Measurements from ENCODE around the gene OR2AE1.

DNA sequence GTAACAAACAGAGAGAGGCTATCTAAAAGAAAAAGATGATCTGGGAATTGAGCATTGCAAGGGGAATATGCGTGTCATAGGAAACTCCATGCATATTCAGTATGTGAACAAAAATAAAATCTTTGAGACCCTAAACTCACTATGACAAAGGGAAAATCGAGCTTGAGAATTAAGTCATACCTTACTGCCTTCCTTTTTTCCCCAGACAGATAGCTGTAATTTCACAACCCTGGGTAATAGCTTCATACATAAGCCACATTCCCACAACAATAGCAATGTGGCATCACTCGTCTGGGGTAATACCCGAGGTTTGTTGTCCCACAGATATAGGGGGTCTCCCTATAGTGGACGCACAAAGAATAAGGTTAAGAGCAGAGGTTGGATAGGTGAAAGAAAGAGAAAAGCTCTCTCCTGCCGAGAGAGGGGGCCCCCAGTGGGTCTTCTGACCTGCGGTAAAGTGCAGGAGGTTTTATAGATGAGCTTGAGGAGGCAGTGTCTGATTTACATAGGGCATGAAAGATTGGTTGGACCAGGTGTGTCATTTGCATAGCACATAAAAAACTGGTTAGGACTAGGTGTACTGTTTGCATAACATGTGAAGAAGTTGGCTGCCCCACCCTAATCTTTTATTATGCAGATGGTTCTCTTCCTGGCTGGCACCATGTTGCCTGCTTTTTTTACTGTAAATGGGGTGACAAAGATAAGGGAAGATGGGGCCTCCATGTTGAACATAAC lies 37.4 kb downstream of the OR2AE1 start:
- TF ChIP-seq, protein P1, sequence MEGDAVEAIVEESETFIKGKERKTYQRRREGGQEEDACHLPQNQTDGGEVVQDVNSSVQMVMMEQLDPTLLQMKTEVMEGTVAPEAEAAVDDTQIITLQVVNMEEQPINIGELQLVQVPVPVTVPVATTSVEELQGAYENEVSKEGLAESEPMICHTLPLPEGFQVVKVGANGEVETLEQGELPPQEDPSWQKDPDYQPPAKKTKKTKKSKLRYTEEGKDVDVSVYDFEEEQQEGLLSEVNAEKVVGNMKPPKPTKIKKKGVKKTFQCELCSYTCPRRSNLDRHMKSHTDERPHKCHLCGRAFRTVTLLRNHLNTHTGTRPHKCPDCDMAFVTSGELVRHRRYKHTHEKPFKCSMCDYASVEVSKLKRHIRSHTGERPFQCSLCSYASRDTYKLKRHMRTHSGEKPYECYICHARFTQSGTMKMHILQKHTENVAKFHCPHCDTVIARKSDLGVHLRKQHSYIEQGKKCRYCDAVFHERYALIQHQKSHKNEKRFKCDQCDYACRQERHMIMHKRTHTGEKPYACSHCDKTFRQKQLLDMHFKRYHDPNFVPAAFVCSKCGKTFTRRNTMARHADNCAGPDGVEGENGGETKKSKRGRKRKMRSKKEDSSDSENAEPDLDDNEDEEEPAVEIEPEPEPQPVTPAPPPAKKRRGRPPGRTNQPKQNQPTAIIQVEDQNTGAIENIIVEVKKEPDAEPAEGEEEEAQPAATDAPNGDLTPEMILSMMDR (conservative IDR thresholded peaks at IDR 0.05; ENCODE audit: low read depth, low read length): no peak
- no peak for TF ChIP-seq MAFK (IDR thresholded peaks at IDR 0.05; ENCODE audit: low read depth, low read length)
- TF ChIP-seq MAZ (IDR thresholded peaks at IDR 0.05; ENCODE audit: borderline replicate concordance, low read depth, low read length): no peak
- TF ChIP-seq SMC3 (IDR thresholded peaks at IDR 0.05; ENCODE audit: low read depth, low read length): no peak
- no peak for TF ChIP-seq MXI1 (IDR thresholded peaks at IDR 0.05; ENCODE audit: borderline replicate concordance, low read depth, low read length)
- TF ChIP-seq RCOR1 (IDR thresholded peaks at IDR 0.05; ENCODE audit: insufficient replicate concordance, low read length): no peak
- TF ChIP-seq CEBPB (IDR thresholded peaks at IDR 0.05; ENCODE audit: low read depth, low read length): no peak
- TF ChIP-seq RFX5 (IDR thresholded peaks at IDR 0.05; ENCODE audit: low read depth, low read length): no peak
- no peak for TF ChIP-seq BHLHE40 (IDR thresholded peaks at IDR 0.05; ENCODE audit: low read depth, low read length)
- TF ChIP-seq NFE2L2 (IDR thresholded peaks at IDR 0.05; ENCODE audit: low read depth, low read length): no peak
- no peak for TF ChIP-seq POLR2A (IDR thresholded peaks at IDR 0.05; ENCODE audit: low read depth, low read length)
- TF ChIP-seq, protein P2, sequence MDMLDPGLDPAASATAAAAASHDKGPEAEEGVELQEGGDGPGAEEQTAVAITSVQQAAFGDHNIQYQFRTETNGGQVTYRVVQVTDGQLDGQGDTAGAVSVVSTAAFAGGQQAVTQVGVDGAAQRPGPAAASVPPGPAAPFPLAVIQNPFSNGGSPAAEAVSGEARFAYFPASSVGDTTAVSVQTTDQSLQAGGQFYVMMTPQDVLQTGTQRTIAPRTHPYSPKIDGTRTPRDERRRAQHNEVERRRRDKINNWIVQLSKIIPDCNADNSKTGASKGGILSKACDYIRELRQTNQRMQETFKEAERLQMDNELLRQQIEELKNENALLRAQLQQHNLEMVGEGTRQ (IDR thresholded peaks at IDR 0.05; ENCODE audit: low read depth, low read length): no peak
